DOHH2 (cell line): Measurements from ENCODE around the gene SIRT7.

ENCODE experiments used
- EZH2phosphoT487 ChIP-seq: fragments of 200-600 bp; sonication (generic); IDR thresholded peaks from 2 replicates; pipeline ENCODE4 v1.6.1; 2017; ENCODE audit warnings: borderline replicate concordance, mild to moderate bottlenecking, antibody characterized with exemption, low read length, moderate library complexity, mixed read lengths
- TF ChIP-seq, protein P1 (sequence below): fragments of 200-600 bp; sonication (generic); IDR thresholded peaks from one replicate; pipeline ENCODE4 v1.5.1; 2014; ENCODE audit warnings: antibody characterized with exemption, mild to moderate bottlenecking, low read depth, low read length; ENCODE audit not compliant: poor library complexity, severe bottlenecking

DNA sequence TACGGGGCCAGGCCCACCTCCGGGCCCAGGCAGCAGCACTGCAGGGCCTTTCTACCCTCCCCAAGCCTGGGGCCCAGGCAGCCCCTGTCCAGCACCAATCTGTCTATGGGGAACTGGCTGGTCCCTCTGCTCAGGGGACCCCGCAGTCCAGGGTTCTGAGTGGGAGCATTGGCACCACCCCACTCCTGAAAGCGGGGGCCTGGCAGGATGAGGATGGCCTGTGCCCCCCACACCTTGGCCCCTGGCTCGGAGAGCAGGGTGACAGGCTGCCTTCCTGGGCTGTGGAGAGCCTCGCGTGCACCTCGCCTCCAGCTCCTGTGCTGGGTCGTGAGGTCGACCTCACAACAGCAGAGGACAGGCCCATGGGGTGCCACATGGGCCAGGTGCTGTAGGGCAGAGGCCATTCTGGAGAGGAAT lies 14.6 kb downstream of the SIRT7 start:
- TF ChIP-seq, protein P1, sequence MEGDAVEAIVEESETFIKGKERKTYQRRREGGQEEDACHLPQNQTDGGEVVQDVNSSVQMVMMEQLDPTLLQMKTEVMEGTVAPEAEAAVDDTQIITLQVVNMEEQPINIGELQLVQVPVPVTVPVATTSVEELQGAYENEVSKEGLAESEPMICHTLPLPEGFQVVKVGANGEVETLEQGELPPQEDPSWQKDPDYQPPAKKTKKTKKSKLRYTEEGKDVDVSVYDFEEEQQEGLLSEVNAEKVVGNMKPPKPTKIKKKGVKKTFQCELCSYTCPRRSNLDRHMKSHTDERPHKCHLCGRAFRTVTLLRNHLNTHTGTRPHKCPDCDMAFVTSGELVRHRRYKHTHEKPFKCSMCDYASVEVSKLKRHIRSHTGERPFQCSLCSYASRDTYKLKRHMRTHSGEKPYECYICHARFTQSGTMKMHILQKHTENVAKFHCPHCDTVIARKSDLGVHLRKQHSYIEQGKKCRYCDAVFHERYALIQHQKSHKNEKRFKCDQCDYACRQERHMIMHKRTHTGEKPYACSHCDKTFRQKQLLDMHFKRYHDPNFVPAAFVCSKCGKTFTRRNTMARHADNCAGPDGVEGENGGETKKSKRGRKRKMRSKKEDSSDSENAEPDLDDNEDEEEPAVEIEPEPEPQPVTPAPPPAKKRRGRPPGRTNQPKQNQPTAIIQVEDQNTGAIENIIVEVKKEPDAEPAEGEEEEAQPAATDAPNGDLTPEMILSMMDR, result no peak
- no peak for TF ChIP-seq EZH2phosphoT487
